NCI-H2029 (cell line): ENCODE results near the gene CIAO3.
"Not testable (repeated sequence)": the region's sequence is repeated elsewhere in the genome, so short reads cannot be mapped to it uniquely, and the experiment has no call there.

Source experiments
- DNase-seq: peaks from one replicate; lab custom pipeline; 2025; lab: John Stamatoyannopoulos, UW

Gene CIAO3

DNA sequence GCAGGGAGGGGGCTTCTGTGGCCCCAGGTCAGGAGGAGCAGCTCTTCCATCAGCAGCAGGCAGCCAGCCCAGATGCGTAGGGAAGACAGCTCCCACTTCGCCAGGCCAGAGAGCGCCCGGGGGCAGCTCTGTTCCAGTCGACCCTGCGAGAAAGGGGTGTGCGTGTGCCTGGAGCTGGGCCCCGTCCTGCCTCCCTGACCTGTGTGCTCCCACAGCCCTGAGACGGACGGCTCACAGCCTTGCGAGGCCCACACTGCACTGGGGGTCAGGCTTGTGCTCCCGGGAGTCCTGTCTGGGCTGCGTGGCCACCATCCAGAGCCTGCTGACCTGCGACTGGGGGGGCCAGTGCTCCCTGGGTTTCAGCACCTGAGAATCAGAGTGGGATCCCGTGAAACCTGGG is 19.3 kb upstream of the CIAO3 start:
- no peak for DNase-seq

DNA sequence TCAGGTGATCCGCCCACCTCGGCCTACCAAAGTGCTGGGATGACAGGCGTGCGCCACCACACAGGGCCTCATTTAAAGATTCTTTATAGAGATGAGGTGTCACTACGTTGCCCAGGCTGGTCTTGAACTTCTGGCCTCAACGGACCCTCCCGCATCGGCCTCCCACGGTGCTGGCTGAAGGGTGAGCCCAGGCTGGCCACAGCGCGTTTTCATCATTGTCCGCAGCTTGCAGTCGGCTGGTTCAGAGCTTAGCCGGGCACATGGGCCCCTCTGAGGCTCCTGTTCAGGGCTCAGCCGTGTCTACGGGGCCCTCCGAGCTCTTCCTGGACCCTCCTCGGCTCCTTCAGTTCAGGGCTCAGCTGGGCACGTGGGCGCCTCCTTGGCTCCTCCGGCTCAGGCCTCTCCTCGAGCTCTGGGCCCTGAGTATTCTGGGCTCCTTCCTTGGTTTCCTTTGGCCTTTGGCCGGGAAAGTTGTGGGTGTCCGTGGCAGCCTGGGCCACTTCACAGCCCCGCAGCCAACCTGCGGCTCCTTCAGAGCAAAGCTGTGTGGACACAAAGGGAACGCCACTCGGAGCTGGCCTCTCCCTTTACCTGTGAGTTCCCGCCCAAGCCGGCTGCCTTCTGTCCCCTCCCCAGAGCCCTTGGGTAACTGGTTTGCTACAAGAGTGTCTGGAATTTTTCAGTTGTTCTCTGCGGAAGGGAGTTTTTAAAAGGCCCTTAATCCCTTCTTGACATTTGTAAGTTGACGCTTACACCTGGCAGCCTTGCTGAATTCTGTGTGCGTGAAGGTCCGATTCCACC is 18.5 kb upstream of the CIAO3 start:
- DNase-seq, result no peak

DNA sequence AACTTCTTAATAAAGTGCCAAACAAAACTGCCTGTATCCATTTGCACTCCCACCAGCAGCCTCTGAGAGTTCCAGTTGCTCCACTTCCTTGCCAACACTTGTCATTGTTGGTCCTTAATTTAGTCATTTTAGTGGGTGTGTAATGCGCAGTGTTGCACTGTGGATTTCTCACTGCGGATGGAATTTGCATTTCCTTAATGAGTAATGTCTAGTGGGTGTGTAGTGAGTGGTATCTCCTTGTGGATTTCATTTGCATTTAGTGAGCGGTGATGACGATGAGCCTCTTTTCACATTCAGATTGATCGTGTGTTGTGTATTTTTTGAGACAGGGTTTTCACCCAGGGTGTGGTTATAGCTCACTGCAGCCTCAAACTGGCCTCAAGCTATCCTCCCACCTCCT is 15.6 kb upstream of the CIAO3 start:
- no peak for DNase-seq

DNA sequence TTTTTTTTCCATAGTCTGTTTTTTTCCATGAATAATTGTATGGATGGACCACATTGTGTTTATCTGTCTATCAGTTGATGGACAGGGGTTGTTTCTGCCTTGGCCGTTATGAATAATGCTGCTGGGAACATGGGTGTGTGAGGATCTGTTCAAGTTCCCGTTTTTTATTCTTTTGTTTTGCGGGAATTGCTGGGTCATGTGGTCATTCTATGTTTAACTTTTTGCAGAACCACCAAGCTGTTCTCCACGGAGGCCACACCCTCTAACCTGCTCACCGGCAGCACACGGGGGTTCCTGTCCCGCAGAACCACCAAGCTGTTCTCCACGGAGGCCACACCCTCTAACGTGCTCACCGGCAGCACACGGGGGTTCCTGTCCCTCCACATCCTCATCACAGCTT is 13.9 kb upstream of the CIAO3 start:
- DNase-seq, result no peak

DNA sequence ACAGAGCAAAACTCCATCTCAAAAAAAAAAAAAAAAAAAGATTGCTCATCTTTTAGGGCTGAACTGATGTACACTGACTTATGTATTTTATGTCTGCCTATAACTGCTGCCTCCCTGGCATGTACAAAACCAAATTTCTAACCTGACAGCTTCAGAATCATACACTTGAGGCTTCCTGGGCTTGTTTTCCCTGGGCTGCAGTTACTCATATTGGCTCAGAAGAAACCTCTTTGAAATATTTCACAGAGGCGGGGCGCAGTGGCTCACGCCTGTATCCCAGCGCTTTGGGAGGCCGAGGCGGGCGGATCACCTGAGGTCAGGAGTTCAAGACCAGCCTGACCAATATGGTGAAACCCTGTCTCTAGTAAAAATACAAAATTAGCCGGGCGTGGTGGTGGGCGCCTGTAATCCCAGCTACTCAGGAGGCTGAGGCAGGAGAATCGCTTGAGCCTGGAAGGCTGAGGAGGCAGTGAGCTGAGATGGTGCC is 13.4 kb upstream of the CIAO3 start:
- not testable (repeated sequence) for DNase-seq

DNA sequence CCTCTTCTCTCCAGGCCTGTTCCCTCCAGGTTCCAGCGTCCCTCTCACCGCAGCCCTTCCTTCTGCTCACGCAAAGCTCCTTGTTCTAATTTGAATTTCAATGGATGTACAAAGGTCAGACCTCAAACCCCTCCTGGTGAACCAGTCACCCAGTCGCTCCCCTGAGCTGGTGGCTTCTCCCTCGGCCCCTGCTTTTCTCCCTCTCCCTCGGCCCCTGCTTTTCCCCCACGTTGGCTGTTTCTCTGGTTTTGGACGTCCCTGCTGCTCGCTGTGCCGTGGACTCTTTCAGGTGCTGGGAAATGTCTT is 11.2 kb upstream of the CIAO3 start:
- no peak for DNase-seq

DNA sequence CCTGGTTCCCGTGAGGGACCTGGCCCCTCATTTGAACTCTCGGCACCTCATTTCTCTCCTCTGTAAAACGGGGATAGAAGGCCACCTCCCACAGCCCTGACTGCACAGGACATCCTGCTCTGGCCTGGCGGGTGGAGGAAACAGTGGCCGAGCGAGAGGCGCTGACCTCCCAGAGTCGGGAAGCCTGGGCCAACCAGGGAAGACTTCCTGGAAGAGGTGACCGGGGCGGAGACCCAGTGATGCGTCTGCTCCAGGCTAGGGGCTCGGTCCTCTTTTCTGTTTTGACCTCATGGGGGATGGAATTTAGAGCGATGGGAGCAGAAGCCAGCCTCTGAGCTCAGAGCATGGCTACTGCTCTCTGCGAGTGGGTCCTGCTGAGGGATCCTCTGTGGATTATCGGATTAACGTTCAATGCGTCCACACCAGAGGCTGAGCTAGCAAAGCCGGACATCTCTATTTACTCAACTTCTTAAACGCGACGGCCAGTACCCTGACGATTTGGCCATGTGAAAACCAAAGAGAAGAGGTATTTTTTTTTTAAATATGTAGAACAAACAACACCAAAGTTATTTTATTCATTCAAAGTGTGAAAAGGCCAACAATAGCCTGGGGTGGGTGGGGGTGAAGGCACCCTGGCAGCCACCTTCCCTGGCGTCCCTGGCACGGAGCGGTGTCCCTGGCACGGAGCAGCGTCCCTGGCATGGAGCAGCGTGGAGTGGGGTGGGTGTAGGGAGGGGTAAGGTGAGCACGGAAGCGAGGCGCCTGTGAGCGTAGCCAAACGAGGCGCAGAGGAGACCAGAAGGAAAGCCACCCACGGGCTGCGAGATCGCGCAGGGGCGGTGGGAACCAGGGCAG is 10.6 kb upstream of the CIAO3 start:
- no peak for DNase-seq

DNA sequence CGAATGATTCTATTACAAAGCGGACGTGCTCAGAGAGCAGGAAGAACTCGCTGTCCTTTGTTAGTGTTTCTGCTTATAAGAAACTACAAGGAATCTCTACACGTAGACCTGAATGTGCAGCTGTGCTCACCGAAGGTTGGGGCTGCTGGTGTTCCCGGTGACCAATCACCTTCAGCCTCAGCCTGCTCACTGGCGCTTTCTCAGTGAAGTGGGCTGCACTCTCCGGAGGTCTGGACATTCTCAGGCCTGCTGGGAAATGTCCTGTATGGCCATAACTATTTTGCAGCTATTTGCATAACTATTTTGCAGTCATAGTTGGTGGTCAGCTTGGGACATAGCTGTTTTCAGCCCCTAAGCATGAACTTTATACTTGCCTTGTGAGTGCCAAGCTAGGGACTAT is 9.7 kb upstream of the CIAO3 start:
- no peak for DNase-seq

DNA sequence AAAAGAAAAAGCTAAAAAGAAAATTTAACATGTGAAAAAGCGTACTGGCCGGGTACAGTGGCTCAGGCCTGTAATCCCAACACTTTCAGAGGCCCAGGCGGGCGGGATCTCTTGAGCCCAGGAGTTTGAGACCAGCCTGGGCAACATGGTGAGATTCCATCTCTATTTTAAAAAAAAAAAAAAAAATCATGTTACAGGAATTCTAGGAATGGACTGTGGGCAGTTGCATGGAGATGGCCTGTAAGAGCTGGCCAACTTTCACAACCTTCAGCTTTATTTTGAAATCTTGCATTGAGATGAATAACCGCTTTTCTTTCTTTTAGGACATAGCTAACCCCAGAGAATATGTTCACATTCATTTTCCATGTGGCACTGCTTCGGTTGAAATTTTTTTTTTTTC is 8.2 kb upstream of the CIAO3 start:
- no peak for DNase-seq

DNA sequence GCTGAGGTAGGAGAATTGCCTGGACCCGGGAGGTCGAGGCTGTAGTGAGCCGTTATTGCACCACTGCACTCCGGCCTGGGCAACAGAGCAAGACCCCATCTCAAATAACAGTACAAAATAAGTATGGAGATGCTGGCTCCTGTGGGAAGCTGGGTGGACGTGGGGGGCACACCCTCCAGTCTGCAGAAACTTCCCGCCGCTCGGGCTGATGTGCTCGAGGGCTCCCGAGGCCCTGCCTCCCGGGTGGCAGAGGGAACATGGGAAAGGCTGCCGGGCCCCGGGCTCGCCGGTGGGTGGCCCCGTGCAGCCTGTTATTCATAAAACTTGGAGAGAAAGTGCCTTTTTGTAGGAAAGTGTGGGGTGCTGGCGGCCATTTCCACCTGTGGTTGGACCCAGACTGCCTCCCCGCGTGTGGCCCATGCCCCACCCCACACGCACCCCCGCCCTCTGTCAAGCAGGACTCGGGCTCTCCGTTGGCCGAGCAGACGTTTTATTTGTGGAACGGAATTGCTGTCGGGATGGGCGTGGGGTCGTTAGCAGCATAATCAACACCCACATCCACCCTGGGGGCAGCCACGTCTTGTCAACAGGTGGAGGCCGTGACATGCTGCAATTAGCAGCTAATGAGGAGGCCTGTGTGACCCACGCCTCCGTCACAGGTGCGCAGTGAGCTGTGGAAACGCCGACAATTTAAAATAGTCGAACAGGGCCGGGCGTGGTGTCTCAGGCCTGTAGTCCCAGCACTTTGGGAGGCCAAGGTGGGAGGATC is 7.4 kb upstream of the CIAO3 start:
- DNase-seq, result no peak

DNA sequence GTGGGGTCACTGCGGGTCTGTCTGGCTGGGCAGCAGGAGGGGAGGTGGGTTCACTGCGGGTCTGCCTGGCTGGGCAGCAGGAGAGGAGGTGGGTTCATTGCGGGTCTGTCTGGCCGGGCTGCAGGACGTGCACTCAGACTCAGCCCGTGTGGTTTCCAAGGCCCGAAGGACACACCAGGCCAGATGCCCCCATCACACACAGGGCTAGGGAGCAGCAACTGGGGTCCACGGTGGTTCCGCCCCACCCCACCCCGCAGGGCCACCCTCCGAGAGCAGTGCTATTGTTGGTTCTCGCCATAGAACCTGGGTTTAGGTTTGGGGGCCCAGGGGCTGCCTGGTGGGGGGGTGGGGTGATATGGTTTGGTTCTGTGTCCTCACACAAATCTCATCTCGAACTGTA is 5.8 kb upstream of the CIAO3 start:
- DNase-seq, result no peak

DNA sequence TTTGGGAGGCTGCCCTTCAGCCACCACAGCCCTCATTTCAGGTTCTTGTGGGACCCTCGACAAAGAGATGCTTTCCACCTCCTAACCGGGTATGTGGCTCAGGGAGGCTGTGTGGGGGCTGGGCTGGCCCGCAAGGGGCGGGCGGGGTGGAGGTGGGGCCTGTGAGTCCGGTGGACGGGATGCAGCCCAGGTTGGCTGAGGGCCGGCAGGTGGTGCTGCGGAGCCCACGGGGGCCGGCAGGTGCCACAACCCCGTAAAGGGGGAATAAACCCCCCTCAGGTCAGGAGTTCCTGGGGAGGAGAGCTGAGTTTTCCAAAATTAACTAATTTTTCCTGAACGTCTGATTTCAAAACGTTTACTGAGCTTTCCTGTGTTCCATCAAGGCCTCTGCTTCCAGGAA is 4.9 kb upstream of the CIAO3 start:
- DNase-seq, result no peak

DNA sequence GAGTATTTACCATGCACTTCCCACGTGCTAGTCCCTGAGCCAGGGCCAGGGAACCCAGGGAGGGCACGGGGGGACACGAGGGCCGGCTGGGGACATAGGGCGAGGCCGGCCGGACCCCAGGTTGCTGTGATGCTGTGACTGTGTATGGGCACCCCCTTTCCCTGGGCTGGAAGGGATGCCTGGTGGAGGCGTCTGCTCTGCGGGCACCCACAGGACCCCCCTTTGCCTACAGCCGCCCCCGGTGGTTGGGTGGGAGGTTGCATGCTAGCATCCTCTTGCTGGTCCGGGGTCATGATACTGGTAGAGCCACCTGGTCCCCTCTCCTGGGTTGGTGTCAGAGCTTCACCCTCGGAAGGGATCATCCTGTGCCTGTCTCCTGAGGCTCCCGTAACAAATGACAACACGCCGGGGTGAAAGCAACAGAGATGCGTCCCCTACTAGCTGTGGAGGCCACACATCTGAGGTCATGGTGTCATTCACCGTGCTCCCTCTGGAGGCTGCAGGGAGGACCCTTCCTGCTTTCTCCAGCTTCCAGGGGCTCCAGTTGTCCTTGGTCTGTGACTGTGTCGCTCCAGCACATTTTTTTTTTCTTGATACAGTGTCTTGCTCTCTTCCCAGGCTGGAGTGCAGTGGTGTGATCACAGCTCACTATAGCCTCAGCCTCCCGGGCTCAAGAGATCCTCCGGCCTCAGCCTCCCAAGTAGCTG is 3.1 kb upstream of the CIAO3 start:
- no peak for DNase-seq

DNA sequence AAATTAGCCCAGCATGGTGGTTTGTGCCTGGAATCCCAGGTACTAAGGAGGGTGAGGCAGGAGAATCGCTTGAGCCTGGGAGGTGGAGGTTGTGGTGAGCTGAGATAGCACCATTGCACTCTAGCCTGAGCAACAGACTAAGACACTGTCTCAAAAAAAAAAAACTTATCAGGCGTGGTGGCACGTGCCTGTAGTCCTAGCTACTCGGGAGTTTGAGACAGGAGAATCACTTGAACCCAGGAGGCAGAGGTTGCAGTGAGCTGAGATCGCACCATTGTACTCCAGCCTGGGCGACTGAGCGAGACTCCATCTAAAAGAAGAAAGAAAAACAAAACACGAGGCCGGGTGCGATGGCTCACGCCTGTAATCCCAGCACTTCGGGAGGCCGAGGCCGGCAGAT is 2.1 kb upstream of the CIAO3 start:
- DNase-seq, result not testable (repeated sequence)

DNA sequence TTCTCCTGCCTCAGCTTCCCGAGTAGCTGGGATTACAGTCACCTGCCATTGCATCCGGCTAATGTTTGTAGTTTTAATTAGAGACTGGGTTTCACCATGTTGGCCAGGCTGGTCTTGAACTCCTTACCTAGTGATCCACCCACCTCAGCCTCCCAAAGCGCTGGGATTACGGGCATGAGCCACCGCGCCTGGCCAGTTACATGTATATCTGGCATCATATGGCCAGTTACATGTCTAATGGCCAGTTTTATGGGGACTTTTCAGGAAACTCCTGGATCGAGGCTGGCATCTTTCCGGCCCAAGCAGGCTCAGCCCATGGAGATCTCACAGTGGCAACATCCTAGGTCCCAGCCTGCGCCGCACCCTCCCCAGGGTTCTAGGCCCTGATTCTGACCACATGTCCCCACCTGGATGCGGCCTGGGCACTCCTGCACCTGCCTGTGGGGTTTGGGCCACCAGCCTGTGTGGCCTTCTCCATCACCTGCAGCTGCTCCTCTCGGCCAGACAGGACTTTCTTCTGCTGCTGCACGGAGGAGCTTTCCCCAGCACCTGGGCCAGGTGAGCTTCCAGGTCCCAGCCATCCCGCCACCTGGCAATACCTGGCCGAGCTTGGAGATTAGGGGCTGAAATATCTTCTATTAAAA is 1.3 kb upstream of the CIAO3 start:
- DNase-seq, result no peak

DNA sequence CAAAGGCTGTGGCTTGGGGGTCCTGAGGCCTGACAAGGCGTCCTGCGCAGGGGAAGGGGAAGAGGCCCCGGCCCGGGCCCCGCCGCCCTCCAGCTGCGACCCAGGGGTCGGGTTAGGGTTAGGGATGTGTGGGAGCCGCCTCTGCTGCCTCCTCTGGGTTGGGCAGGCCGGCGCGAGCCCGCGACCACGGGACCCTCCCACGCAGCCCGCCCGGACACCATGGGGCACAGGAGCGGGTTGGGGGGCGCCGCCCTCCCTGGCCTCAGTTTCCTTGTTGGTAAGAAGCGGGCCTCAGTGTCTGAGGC is 386 bp downstream of the CIAO3 start:
- DNase-seq, result no peak

DNA sequence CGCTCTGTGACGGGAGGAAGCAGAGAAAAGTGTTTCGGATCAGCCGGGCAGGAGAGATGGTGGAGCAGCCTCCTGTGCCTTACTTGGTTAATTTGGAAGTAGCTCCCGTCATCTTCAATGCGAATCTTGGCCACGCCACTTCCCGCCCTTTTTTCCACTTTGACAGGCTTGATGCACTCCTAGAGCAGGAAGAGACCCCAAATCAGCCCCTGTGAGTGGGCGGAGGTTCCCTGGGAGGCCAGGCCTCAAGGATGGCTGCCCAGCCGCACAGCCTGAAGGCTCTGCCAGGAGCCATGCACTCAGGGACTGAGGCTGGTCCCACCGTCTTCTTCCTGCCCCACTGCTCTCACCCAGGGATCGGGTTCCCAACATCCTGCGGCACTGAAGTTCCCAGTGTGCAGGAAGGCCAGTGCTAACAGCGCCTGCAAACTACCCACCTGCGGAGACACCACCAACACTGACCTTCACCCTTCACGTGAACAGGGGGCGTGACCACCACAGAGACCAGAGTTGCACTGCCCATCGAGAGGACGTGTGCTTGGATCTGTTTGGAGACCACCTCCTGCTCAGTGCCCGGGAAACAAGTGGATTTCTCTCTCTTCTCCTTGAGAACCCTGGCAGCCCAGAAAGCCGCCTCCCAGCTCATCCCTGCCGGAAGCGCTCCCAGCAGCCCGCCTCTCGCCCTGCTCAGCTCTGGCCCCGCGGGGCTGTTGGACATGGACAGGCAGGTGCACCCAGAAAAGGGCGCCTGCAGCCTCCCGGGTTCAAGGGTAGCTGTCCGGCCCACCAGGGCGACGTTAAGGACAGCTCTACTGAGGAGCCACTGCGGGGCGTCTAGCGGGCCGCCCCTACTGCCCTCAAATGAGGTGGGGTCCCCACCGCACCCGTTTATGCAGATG is 988 bp downstream of the CIAO3 start:
- no peak for DNase-seq

DNA sequence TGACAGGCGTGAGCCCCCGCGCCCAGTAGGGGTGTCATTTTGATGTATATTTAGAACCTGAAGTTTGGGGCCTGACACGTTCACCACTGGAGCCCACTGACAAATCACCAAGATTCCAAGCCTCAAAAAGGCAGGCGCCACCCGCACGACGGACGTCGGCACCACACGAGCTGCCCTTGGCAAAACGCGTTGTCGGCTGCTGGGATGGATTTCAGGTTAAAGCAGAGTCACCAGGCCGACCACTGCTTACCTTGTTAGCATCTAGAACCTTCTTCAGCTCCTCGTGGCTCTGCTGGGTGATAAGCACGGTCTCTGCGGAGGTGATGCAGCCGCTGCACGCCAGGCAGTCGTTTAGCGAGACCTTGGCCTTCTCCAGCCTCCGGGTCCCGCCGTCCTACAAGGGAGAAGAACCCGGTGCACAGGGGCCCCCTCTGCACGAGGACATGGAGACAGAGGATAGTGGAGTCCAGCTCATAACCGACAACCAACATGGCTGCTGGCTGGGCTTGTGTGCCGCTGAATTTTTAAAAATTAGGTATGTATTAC is 3.8 kb downstream of the CIAO3 start:
- DNase-seq, result no peak

DNA sequence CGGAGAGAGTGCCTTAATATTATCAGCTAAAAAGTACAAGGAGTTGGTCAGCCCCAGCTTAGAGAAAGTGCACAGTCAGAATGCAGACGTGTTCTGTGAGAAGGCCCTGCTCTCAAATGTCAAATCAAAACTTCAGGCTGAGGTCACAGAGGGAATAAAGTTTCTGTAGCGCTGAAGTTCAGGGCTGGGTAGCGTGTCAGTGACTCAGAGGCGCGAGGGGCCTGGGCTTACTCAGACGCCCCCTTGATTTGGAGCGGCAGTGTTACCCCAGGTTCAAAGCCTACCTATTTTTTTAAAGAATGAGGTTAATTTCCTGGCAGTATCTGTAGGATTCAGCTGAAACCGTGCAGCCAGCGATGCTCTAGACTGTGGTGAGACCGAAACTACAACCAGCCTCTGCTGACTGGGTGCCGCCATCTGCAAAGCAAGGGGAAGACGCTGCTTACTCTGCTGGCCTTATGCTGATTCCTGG is 4.8 kb downstream of the CIAO3 start:
- DNase-seq, result no peak
